Measurements from ENCODE around the gene FBXO31. TPM values are rescaled to one million over a fixed set of nuclear protein-coding genes. Genes with fewer than 3 reads are reported as not detected.

FBXO31 gene
- total RNA-seq, 4 donors from 2014 or later = 39.9 to 89.3 (median 53.6) TPM

DNA sequence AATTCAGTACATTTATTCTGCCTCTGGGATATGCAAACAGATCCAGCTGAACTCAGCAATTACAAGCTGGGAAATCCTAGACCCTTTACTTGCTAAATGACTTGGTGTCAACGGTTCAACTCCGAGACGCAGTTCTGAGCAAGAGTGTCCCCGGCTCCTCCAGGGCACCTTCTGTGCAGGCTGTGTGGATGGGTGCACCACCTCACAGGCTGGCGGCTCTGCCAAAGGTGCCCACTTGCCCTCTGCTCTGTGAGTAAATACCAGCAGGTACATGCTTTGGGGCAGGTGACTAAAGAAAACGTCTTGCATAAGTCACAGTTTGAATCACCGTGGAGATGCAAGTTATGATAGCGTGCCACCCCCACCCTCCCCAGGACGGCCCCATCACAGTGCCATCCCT lies 31.9 kb upstream of the FBXO31 start:
- H3K27me3 ChIP-seq = no peaks in the 10 kb centered on the region
- H3K4me1 ChIP-seq = no peaks in the 10 kb centered on the region
- peaks cover 96% of the 10 kb centered on the region for H3K36me3 ChIP-seq
- DNase-seq (ENCODE audit: low spot score in 2 of 2) = no peak
- H3K9me3 ChIP-seq = no peaks in the 10 kb centered on the region
- no peak overlapping the region for H3K4me3 ChIP-seq
- no peak for TF ChIP-seq POLR2AphosphoS5 (IDR thresholded peaks at IDR 0.05)
- TF ChIP-seq, protein P1, sequence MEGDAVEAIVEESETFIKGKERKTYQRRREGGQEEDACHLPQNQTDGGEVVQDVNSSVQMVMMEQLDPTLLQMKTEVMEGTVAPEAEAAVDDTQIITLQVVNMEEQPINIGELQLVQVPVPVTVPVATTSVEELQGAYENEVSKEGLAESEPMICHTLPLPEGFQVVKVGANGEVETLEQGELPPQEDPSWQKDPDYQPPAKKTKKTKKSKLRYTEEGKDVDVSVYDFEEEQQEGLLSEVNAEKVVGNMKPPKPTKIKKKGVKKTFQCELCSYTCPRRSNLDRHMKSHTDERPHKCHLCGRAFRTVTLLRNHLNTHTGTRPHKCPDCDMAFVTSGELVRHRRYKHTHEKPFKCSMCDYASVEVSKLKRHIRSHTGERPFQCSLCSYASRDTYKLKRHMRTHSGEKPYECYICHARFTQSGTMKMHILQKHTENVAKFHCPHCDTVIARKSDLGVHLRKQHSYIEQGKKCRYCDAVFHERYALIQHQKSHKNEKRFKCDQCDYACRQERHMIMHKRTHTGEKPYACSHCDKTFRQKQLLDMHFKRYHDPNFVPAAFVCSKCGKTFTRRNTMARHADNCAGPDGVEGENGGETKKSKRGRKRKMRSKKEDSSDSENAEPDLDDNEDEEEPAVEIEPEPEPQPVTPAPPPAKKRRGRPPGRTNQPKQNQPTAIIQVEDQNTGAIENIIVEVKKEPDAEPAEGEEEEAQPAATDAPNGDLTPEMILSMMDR (IDR thresholded peaks at IDR 0.05) = no peak
- TF ChIP-seq POLR2A (IDR thresholded peaks at IDR 0.05) = no peak
- TF ChIP-seq EP300 (IDR thresholded peaks at IDR 0.05) = no peak
- 91% methylated on average over 9 of the region's 9 CpGs for WGBS
- no peak overlapping the region for H3K27ac ChIP-seq

DNA sequence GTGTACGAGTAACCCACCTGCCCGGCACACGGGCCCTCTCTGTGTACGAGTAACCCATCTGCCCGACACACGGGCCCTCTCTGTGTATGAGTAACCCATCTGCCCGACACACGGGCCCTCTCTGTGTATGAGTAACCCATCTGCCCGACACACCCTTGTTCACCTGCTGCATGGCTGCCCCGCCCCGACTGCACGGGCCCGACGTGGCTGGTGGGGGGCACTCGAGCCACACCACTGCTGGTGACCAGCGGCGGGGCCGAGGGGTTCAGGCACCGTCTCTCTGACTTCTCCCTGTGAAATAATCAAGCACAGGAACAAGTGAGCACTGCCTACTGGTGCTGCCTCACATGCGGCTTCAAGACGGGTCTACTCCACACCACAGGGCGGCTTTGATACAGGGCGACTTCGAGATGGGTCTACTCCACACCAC lies 30.7 kb upstream of the FBXO31 start:
- no peak overlapping the region for H3K27ac ChIP-seq
- peaks cover 96% of the 10 kb centered on the region for H3K36me3 ChIP-seq
- no peaks in the 10 kb centered on the region for H3K4me1 ChIP-seq
- H3K9me3 ChIP-seq = no peaks in the 10 kb centered on the region
- TF ChIP-seq, protein P1 (IDR thresholded peaks at IDR 0.05) = no peak
- TF ChIP-seq POLR2AphosphoS5 (IDR thresholded peaks at IDR 0.05) (no peak), POLR2A (IDR thresholded peaks at IDR 0.05) (no peak), EP300 (IDR thresholded peaks at IDR 0.05) (no peak)
- DNase-seq (ENCODE audit: low spot score in 2 of 2) = no peak
- H3K4me3 ChIP-seq = no peak overlapping the region
- no peaks in the 10 kb centered on the region for H3K27me3 ChIP-seq
- WGBS = 80% methylated on average over 18 of the region's 24 CpGs

DNA sequence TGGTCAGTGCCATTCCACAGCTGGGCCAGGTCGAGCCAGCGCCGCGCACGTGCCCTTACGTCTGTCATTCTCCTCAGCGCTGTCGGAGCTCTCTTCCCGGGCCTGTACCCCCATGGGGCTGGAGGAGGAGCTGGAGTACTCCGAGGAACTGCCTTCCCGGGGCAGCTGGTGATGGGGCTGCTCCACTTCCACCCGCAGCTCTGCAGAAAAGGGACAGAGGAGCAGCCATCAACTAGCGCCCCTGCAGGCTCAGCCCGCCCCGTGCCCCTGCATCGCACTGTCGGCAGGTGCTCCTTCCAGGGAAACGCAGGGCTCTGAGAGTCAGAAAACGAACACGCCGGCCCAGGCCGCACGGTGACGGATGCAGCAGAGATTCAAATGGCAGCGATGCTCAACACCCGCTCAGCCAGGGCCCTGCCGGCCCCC lies 29.4 kb upstream of the FBXO31 start:
- no peaks in the 10 kb centered on the region for H3K4me1 ChIP-seq
- no peak overlapping the region for H3K4me3 ChIP-seq
- 97% methylated on average over 16 of the region's 27 CpGs for WGBS
- H3K9me3 ChIP-seq = no peaks in the 10 kb centered on the region
- H3K27ac ChIP-seq = no peak overlapping the region
- peaks cover 89% of the 10 kb centered on the region for H3K36me3 ChIP-seq
- DNase-seq (ENCODE audit: low spot score in 2 of 2) = no peak
- TF ChIP-seq POLR2A (IDR thresholded peaks at IDR 0.05) (no peak), POLR2AphosphoS5 (IDR thresholded peaks at IDR 0.05) (no peak), EP300 (IDR thresholded peaks at IDR 0.05) (no peak)
- H3K27me3 ChIP-seq = no peaks in the 10 kb centered on the region

DNA sequence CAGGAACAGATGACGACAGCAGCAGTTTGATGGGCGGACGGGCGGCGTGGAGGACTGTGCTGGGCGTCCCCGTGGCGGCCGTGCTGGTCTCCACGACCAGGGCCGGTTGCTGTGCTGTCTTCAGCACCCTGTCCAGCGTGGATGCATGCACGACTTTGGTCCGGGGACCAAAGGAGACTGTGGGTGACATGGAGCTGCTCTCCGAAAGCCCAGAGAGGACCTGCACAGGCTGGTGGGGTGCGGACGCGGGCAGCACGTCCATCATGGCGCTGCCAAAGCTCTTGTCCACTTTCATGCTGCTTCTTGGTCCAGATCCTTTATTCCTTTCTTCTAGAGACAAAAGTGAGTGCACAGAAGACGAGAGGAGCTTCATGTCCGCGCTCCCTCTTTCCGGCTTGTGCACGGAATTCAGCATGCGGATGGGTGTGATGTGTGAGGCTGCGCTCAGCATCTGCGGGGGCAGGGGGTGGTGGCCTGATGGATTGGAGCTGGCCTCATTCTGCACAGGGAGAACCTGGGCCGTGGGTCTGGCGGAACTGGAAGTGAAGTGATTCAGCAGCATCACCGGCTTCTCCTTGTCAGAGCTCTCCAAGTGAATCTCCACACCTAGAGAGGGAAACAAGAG lies 28.9 kb upstream of the FBXO31 start:
- WGBS = 83% methylated on average over 14 of the region's 31 CpGs
- no peaks in the 10 kb centered on the region for H3K9me3 ChIP-seq
- H3K36me3 ChIP-seq = peaks cover 88% of the 10 kb centered on the region
- DNase-seq (ENCODE audit: low spot score in 2 of 2) = no peak
- no peak overlapping the region for H3K4me3 ChIP-seq
- H3K27ac ChIP-seq = no peak overlapping the region
- H3K4me1 ChIP-seq = no peaks in the 10 kb centered on the region
- no peaks in the 10 kb centered on the region for H3K27me3 ChIP-seq
- TF ChIP-seq POLR2A (IDR thresholded peaks at IDR 0.05) = no peak

DNA sequence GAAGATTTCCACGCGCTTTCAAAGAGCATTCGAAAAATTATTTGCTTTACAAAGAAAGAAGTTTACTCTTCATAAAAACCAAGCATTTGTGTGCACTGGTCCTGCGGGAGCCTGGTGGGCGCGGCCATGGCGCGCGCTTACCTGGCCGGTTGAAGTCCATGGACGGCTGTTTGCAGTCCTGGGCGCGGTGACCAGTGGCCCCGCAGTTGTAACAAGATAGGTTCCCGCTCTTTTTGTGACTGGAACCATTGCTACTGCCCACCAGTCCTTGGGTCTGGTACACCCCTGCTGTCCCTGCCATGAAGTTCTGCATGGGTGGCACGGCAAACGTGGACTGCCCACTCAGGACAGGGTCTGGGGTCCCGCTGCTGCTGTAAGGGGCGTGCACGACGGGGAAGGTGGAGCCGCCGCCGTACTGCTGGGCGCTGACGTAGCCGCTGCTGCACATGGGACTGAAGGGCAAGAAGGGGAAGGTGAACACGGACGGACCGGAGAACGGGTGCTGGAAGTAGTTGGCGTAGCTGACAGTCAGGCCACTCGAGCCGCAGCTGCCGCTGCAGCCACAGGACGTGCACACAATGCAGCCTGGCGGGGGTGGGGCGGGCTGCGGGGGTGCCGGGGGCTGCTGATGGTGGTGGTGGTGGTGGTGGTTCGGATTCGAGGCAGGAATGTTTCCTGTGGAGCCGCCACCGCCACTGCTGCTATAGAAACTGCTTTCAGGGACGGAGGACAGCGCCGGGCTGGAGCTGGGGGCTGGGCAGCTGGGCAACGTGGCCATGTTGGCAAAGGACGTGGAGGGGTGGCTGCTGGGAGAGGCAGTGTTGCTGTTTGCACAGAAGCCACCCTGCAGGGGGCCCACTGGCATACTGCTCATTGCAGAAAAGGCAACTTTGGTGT lies 28.0 kb upstream of the FBXO31 start:
- Histone ChIP-seq H3K27ac (no peak overlapping the region), H3K9me3 (no peaks in the 10 kb centered on the region), H3K27me3 (no peaks in the 10 kb centered on the region), H3K4me3 (no peak overlapping the region), H3K36me3 (peaks cover 85% of the 10 kb centered on the region), H3K4me1 (no peaks in the 10 kb centered on the region)
- 96% methylated on average over 45 of the region's 49 CpGs for WGBS
- TF ChIP-seq POLR2AphosphoS5 (IDR thresholded peaks at IDR 0.05) = no peak
- TF ChIP-seq POLR2A (IDR thresholded peaks at IDR 0.05) = no peak
- TF ChIP-seq, protein P1 (IDR thresholded peaks at IDR 0.05) = no peak
- TF ChIP-seq EP300 (IDR thresholded peaks at IDR 0.05) = no peak
- no peak for DNase-seq (ENCODE audit: low spot score in 2 of 2)

DNA sequence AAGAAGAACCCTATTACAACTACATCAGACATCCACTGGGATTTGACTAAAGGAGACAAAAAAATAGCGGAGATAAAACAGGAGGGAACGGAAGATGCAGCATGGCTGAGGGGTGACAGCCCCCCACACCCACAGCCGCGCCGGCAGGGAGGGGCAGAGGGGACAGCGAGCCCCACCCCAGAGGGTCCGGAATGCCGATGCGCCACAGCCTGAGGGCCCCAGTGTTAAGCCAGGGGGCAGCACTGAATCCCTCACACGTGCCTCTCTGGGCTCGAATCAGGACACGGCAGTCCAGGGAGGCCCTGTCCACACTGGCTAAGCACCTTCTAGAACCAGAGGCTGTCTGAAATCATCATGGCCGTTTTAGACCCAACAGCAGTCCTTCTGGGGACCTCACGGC lies 27.4 kb upstream of the FBXO31 start:
- Histone ChIP-seq H3K4me3 (no peak overlapping the region), H3K27me3 (no peaks in the 10 kb centered on the region), H3K27ac (no peak overlapping the region), H3K36me3 (peaks cover 83% of the 10 kb centered on the region), H3K9me3 (no peaks in the 10 kb centered on the region), H3K4me1 (no peaks in the 10 kb centered on the region)
- no peak for DNase-seq (ENCODE audit: low spot score in 2 of 2)
- TF ChIP-seq, protein P1 (IDR thresholded peaks at IDR 0.05) = no peak
- no peak for TF ChIP-seq POLR2A (IDR thresholded peaks at IDR 0.05)
- TF ChIP-seq EP300 (IDR thresholded peaks at IDR 0.05) = no peak
- TF ChIP-seq POLR2AphosphoS5 (IDR thresholded peaks at IDR 0.05) = no peak
- 87% methylated on average over 14 of the region's 14 CpGs for WGBS
